Measurements from ENCODE around the gene LMBR1L. TPM values are rescaled to one million over a fixed set of nuclear protein-coding genes. Genes with fewer than 3 reads are reported as not detected.

Gene LMBR1L
- total and polyA plus RNA-seq, 10 of the 15 experiments (the other 5 are each of a cell fraction or from before 2014, with no cell fraction given): 2.1 to 42.6 (median 20.0) TPM

- TF ChIP-seq NR2F1 (conservative IDR thresholded peaks at IDR 0.05) (no peak), HCFC1 (IDR thresholded peaks at IDR 0.05; ENCODE audit: low read length) (no peak), FOXK2 (IDR thresholded peaks at IDR 0.05) (no peak), ZNF274 (IDR thresholded peaks at IDR 0.05; ENCODE audit: insufficient read depth, insufficient read length) (no peak), DPF2 (IDR thresholded peaks at IDR 0.05) (no peak), RBBP5 (conservative IDR thresholded peaks at IDR 0.05) (no peak), CREM (IDR thresholded peaks at IDR 0.05; ENCODE audit: low read depth) (no peak), IKZF1 (conservative IDR thresholded peaks at IDR 0.05) (no peak), SIX5 (IDR thresholded peaks at IDR 0.05; ENCODE audit: low read depth, low read length, severe bottlenecking) (no peak), REST (IDR thresholded peaks at IDR 0.05; ENCODE audit: low read depth, low read length) (no peak), ZNF207 (IDR thresholded peaks at IDR 0.05; ENCODE audit: borderline replicate concordance) (no peak), MAX (IDR thresholded peaks at IDR 0.05; ENCODE audit: low read depth, low read length) (no peak)
- Histone ChIP-seq H2AFZ (ENCODE audit: control insufficient read depth, low read depth, low read length) (no peak overlapping the region), H3K9ac (ENCODE audit: control insufficient read depth, insufficient read depth, low read length) (no peak overlapping the region), H3K4me2 (ENCODE audit: control insufficient read depth, insufficient read depth) (no peak overlapping the region), H3K4me3 (no peak overlapping the region), H3K79me2 (ENCODE audit: control insufficient read depth, insufficient read depth, low read length) (peaks cover 28% of the 10 kb centered on the region), H3K36me3 (ENCODE audit: control insufficient read depth in 2 of 2, insufficient read depth in 2 of 2, low read length in 1 of 2) (peaks cover 42 to 66% of the 10 kb centered on the region in 2 experiments), H3K27me3 (replicated peaks in 1 of 2; ENCODE audit: control insufficient read depth in 2 of 2, insufficient read depth in 2 of 2, low read length in 1 of 2) (no peaks in the 10 kb centered on the region), H3K9me3 (replicated peaks; ENCODE audit: control insufficient read depth, insufficient read depth, low read length) (no peaks in the 10 kb centered on the region), H3K4me1 (ENCODE audit: control insufficient read depth, insufficient read depth, low read length) (peaks cover 6% of the 10 kb centered on the region; the same call in 1 of the 2 replicates), H3K27ac (ENCODE audit: control insufficient read depth, insufficient read depth) (no peak overlapping the region), H4K20me1 (ENCODE audit: control insufficient read depth, insufficient read depth) (peaks cover 21% of the 10 kb centered on the region)
- RAD21 ChIA-PET (ENCODE audit: unreplicated experiment): no interaction called here
- no TSS peak for BruUV-seq (replicated peaks)
- CTCF ChIA-PET: no interaction called here
- 90% methylated on average over 20 of the region's 20 CpGs for WGBS (ENCODE audit: insufficient coverage, insufficient replicate concordance, low lambda C conversion rate, missing lambda C conversion rate)
- in situ Hi-C loops (cut with MboI) (no loop called here), intact Hi-C loops (cut with micrococcal nuclease; ENCODE audit: unreplicated experiment) (no loop called here)
- ATAC-seq (no peak), FAIRE-seq (no peak), DNase-seq (ENCODE audit: low read depth, low spot score) (no peak)
- POLR2A ChIA-PET: no interaction called here
- SMC1A ChIA-PET (ENCODE audit: uncharacterized antibody, unreplicated experiment): no interaction called here
Measured at GRCh38 chr12:49051777-49052438, 58.7 kb downstream of the LMBR1L start.

All from GM12878 (cell line).